GM21786 (cell line): ENCODE measurements around the gene PATL2.
"Not testable (repeated sequence)": the region's sequence is repeated elsewhere in the genome, so short reads cannot be mapped to it uniquely, and the experiment has no call there.

Experiments used
- ATAC-seq: cut with Tn5 transposase; IDR thresholded peaks from one replicate; pipeline ENCODE4 v1.9.1; 2021; ENCODE audit not compliant: unreplicated experiment

Gene PATL2

GRCh38 chr15:44654858-44655257 lies 56.3 kb downstream of the PATL2 start:
- ATAC-seq, result no peak

DNA sequence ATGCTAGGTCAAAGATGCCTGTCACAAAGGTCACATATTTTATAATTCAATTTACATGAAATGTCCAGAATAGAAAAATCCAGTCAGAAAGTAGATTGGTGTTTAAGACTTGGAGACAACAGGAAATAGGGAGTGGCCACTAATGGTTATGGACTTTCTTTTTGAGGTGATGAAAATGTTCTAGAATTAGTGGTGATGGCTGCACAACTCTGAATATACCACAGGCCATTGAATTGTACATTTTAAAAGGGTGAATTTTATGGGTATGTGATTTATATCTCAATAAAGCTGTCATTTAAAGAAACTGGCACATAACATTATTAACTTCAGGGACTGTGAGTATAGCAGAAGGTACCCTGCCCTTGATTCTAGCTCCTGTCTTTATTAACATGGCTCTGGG lies 63.5 kb downstream of the PATL2 start:
- ATAC-seq, result no peak

GRCh38 chr15:44647036-44647435 lies 64.1 kb downstream of the PATL2 start:
- ATAC-seq, result no peak

DNA sequence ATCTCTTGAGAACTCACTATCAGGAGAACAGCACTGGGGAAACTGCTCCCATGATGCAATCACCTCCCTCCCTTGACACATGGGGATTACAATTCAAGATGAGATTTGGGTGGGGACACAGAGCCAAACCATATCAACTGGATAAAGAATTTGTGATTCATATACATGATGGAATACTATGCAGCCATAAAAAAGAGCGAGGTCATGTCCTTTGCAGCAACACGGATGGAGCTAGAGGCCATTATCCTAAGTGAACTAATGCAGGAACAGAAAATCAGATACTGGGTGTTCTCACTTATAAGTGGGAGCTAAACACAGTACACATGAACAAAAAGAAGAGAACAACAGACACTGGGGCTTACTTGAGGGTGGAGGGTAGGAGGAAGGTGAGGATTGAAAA lies 64.7 kb downstream of the PATL2 start:
- ATAC-seq, result no peak

DNA sequence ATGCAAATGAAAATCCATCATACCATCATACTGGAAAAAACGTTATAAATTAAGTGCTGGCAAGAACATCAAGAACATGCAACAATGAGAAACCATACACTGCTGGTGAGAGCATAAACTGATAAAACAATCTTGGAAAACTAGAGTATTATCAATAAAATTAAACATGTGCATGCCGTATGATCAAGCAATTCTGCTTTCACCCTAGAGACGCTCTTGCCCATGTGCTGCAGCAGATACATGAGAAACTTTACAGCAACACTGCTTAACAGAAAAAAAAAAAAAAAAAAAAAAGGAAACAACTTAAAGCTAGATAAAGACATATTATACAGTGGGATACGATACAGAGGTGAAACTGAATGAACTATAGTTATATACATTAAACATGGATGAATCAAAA lies 69.5 kb downstream of the PATL2 start:
- no peak for ATAC-seq

GRCh38 chr15:44636976-44637375 lies 74.1 kb downstream of the PATL2 start:
- ATAC-seq, result no peak

DNA sequence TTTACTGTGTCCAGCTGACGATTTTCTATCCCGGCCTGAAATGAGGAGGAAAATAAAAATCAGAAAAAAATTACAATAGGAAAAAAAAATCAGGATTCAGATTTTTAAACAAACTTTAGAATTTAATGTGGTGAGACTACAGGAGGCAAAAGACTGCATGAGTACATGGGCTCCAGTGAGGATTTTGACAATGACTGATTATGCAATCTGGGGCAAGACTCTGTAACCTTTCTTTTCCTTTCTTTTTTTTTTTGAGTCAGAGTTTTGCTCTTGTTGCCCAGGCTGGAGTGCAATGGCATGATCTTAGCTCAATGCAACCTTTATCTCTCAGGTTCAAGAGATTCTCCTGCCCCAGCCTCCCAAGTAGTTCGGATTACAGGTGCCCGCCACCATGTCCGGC lies 77.5 kb downstream of the PATL2 start:
- ATAC-seq, result no peak

GRCh38 chr15:44625286-44625685 lies 85.8 kb downstream of the PATL2 start:
- not testable (repeated sequence) for ATAC-seq

GRCh38 chr15:44623178-44623577 lies 87.9 kb downstream of the PATL2 start:
- no peak for ATAC-seq

DNA sequence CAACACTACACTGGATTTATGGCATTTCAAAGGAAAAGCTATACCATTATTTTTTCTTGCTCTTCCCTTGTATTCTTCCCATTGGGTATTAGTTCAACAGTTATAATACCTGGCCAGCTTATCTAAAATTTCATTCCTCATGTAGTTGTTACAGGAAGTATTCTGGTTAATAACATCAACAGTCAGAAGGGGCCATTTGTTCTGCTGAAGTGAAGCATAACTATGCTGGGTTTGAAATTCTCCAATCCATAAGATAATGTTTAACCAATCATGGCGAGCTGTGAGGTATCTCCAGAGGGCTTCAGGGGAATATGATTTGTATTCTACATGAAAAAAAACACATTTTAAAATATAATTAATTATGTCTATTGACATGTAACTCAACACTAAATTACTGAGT lies 91.0 kb downstream of the PATL2 start:
- ATAC-seq, result no peak

GRCh38 chr15:44616974-44617373 lies 94.1 kb downstream of the PATL2 start:
- no peak for ATAC-seq
